ENCODE results near the gene ECHS1.

GRCh38 chr10:133379801-133380666 is 6.9 kb upstream of the ECHS1 start:
- TF ChIP-seq, protein P1, sequence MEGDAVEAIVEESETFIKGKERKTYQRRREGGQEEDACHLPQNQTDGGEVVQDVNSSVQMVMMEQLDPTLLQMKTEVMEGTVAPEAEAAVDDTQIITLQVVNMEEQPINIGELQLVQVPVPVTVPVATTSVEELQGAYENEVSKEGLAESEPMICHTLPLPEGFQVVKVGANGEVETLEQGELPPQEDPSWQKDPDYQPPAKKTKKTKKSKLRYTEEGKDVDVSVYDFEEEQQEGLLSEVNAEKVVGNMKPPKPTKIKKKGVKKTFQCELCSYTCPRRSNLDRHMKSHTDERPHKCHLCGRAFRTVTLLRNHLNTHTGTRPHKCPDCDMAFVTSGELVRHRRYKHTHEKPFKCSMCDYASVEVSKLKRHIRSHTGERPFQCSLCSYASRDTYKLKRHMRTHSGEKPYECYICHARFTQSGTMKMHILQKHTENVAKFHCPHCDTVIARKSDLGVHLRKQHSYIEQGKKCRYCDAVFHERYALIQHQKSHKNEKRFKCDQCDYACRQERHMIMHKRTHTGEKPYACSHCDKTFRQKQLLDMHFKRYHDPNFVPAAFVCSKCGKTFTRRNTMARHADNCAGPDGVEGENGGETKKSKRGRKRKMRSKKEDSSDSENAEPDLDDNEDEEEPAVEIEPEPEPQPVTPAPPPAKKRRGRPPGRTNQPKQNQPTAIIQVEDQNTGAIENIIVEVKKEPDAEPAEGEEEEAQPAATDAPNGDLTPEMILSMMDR (IDR thresholded peaks at IDR 0.05) = no peak
- no peak for TF ChIP-seq POLR2A (IDR thresholded peaks at IDR 0.05)
